Cardiac fibroblast (primary cell): Measurements from ENCODE around the gene RBM47.
"Not testable (repeated sequence)": the region's sequence is repeated elsewhere in the genome, so short reads cannot be mapped to it uniquely, and the experiment has no call there.

Experiments used
- DNase-seq, 2 donors: peaks; one replicate each; pipeline versions ENCODE4 v3.0.0 to v3.0.0-alpha.2; 2010; ENCODE audit warnings: low read depth in 2 of 2
- H3K4me3 ChIP-seq, 2 donors: replicated peaks in 1 of 2; 1 replicate in 1 of 2; 2 replicates in 1 of 2; pipeline ENCODE4 v1.5.1; 2011; ENCODE audit warnings: low read depth in 2 of 2, low read length in 2 of 2, mild to moderate bottlenecking in 2 of 2, moderate library complexity in 1 of 2
- CTCF ChIP-seq: IDR thresholded peaks from one replicate; pipeline ENCODE4 v1.5.1; 2011; ENCODE audit warnings: low read depth, mild to moderate bottlenecking, low read length, inconsistent platforms

Gene RBM47

GRCh38 chr4:40401631-40402030 lies 228.0 kb downstream of the RBM47 start:
- TF ChIP-seq CTCF = no peak
- DNase-seq = peak in 1 of 2 donors; percentile 11
- no peak overlapping the region for H3K4me3 ChIP-seq

GRCh38 chr4:40401096-40401495 lies 228.6 kb downstream of the RBM47 start:
- no peak overlapping the region for H3K4me3 ChIP-seq
- TF ChIP-seq CTCF = no peak
- DNase-seq = no peak

- TF ChIP-seq CTCF = no peak
- DNase-seq = no peak
- H3K4me3 ChIP-seq = no peak overlapping the region
Measured at GRCh38 chr4:40399578-40399977, 230.1 kb downstream of the RBM47 start.

- no peak for TF ChIP-seq CTCF
- no peak overlapping the region for H3K4me3 ChIP-seq
- DNase-seq = peak; percentile 37 to 75
Measured at GRCh38 chr4:40395908-40396793, 233.5 kb downstream of the RBM47 start.

- no peak for DNase-seq
- TF ChIP-seq CTCF = no peak
- H3K4me3 ChIP-seq = no peak overlapping the region
Measured at GRCh38 chr4:40395166-40395900, 234.3 kb downstream of the RBM47 start.

GRCh38 chr4:40394236-40394635 lies 235.4 kb downstream of the RBM47 start:
- no peak for TF ChIP-seq CTCF

GRCh38 chr4:40392241-40392640 lies 237.4 kb downstream of the RBM47 start:
- DNase-seq, H3K4me3 ChIP-seq: not testable (repeated sequence)

More at GRCh38 chr4:40394236-40394635, 235.4 kb downstream of the RBM47 start:
- DNase-seq = peak in 1 of 2 donors; percentile 22
- no peak overlapping the region for H3K4me3 ChIP-seq
